NCI-H187 (cell line): Measurements from ENCODE around the gene ADD1.

Experiments
- DNase-seq, 2 experiments: peaks; one replicate each; lab custom pipeline; 2025; lab: John Stamatoyannopoulos, UW

ADD1 gene

GRCh38 chr4:2860391-2861348, 17.0 kb downstream of the ADD1 start:
- no peak for DNase-seq

- no peak for DNase-seq
Measured at GRCh38 chr4:2861631-2862436, 18.2 kb downstream of the ADD1 start.

GRCh38 chr4:2862528-2862927, 18.9 kb downstream of the ADD1 start:
- DNase-seq: no peak

DNA sequence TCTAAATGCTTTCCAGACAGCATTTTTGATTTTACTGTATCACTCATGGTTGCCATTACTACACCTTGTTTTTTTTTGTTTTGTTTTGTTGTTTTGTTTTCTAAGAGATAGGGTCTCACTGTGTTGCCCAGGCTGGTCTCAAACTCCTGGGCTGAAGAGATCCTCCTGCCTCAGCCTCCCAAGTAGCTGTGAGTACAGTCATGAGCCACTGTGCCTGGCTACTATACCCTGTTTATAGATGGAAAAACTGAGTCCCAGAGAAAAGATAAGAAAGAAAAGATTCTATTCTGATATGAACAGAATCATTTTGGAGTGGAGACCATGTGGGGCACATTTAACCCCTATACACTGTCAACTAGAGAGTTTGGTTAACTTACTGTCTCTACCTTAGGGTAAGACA, 20.0 kb downstream of the ADD1 start:
- no peak for DNase-seq

GRCh38 chr4:2865196-2865780, 21.6 kb downstream of the ADD1 start:
- DNase-seq: no peak

- no peak for DNase-seq
Measured at GRCh38 chr4:2866160-2866861, 22.7 kb downstream of the ADD1 start.

GRCh38 chr4:2866891-2867290, 23.2 kb downstream of the ADD1 start:
- DNase-seq: no peak

- no peak for DNase-seq
Measured at GRCh38 chr4:2867758-2868491, 24.3 kb downstream of the ADD1 start.

DNA sequence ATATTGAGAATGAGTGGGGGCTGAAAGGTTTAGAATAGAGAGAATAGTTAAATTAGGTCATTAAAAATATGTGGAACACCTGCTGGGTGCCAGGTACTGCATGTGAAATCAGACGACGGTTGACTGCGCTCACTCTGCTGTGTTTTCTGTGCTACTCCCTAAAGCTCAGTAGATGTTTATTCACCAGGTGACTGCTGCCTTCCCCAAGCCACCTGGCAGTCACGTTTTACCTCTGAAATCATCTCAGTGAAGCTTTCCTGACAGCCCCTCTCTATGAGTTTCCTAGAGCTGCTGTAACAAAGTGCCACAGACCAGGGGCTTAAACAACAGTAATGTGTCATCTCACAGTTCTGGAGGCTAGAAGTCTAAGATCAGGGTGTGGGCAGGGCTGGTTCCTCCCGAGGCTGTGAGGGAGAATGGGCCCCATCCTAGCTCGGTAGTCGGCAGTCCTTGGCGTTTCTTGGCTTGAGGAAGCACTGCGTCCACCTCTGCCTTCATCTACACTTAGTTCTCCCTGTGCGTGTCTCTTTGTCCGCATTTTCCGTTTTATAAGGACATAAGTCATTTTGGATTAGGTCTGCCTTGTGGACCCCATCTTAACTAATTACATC, 25.3 kb downstream of the ADD1 start:
- no peak for DNase-seq

GRCh38 chr4:2869659-2870058, 26.0 kb downstream of the ADD1 start:
- DNase-seq: no peak

DNA sequence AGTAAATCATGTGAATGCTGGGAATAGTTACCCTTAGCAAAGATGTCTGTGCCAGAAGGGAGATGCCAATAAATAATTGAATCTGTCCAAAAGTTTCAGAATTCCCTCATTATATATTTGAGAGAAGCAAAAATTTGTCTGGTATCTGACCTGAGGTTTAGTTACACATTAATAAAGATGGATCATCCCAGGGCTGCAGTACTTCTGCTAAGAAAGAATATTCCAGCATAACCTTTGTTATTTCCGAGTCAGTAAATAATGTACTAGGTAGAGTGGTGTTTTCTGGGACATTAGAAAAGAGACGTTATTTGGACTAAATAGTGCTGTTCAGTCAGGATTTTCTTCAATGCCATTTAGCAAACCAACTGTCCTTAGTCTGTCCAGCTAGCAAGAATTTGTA, 26.4 kb downstream of the ADD1 start:
- no peak for DNase-seq

GRCh38 chr4:2871466-2871865, 27.8 kb downstream of the ADD1 start:
- no peak for DNase-seq

GRCh38 chr4:2871911-2872310, 28.3 kb downstream of the ADD1 start:
- DNase-seq: no peak

DNA sequence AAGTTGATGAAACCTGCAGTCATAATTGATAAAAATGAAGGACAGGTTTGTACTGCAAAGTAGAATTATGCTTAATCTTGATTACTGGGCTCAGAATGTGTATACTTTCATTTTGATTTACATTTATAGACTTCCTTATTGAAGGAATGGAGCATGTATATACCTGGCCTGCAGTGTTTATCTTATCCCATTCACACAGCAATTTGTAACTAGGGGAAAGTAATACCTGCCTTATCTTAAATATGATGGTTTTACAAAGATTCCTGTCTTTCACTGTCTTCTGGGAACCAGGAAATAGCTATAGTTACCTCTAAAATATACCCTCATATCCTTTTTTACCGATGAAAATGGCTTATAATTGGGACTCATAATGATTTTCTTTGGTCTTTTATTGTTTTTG, 29.7 kb downstream of the ADD1 start:
- DNase-seq: no peak

DNA sequence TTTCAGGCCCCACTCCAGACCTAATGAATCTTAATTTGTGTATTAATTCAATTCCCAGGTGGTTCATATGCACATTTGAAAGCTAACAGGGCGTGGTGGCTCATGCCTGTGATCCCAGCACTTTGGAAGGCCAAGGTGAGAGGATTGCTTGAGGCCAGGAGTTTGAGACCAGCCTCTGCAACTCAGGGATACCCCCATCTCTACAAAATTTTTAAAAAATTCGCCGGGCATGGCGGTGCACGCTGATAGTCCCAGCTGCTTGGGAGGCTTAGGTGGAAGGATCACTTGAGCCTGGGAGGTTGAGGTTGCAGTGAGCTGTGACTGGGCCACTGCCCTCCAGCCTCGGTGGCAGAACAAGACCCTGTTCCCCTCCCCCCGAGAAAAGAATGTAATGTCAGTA, 31.2 kb downstream of the ADD1 start:
- no peak for DNase-seq

- DNase-seq: no peak
Measured at GRCh38 chr4:2875556-2875955, 31.9 kb downstream of the ADD1 start.

GRCh38 chr4:2878346-2878745, 34.7 kb downstream of the ADD1 start:
- no peak for DNase-seq

GRCh38 chr4:2879026-2879425, 35.4 kb downstream of the ADD1 start:
- DNase-seq: no peak

- no peak for DNase-seq
Measured at GRCh38 chr4:2881431-2881830, 37.8 kb downstream of the ADD1 start.

- no peak for DNase-seq
Measured at GRCh38 chr4:2882341-2882740, 38.7 kb downstream of the ADD1 start.

GRCh38 chr4:2886161-2886560, 42.5 kb downstream of the ADD1 start:
- no peak for DNase-seq
